HepG2 (cell line): ENCODE measurements around the gene NRG2. TPM values are rescaled to one million over a fixed set of nuclear protein-coding genes. Genes with fewer than 3 reads are reported as not detected.

Experiments
- ATAC-seq: fragments of 200-7000 bp; cut with Tn5 transposase; 3 replicates; pipeline ENCODE4 v1.9.1; 2020; ENCODE audit warnings: mild to moderate bottlenecking, moderate library complexity
- BruUV-seq: library from RNA; stranded (reverse); fragments of 400-500 nt; replicated peaks from 2 replicates; lab custom pipeline; 2021; lab: Mats Ljungman, UMichigan
- CTCF ChIA-PET: fragments of 300-600 bp; formaldehyde crosslinking; extraction: SDS; loops from one replicate; lab custom pipeline; 2021; ENCODE audit warnings: low total read pairs, inconsistent platforms, low intra/inter-chr PET ratio; lab: Yijun Ruan, JAX
- POLR2A ChIA-PET: fragments of 350-600 bp; sonication (Branson Sonifier 250); formaldehyde crosslinking; loops from one replicate; lab custom pipeline; 2020; ENCODE audit warnings: antibody characterized with exemption, inconsistent platforms; lab: Yijun Ruan, JAX
- DNase-seq: peaks from one replicate; pipeline ENCODE4 v3.0.0-alpha.2; 2015; ENCODE audit warnings: low spot score
- FAIRE-seq: peaks from 3 replicates; lab custom pipeline; 2011; peaks lifted over from hg19 to GRCh38; lab: Jason Lieb, UNC
- H2AFZ ChIP-seq: one replicate; pipeline ENCODE4 v1.6.1; 2011; ENCODE audit warnings: low read length, inconsistent platforms
- H3K27ac ChIP-seq: fragments of 300-600 bp; 3 replicates; pipeline ENCODE4 v1.8.0; 2011; ENCODE audit warnings: mixed run types, mild to moderate bottlenecking, mixed read lengths, low read length, inconsistent platforms; ENCODE audit not compliant: insufficient read depth; ENCODE audit errors: extremely low read length
- H3K27me3 ChIP-seq, 2 experiments: fragments of 200-600 bp in 1 of 2; 2 replicates in 1 of 2; 3 replicates in 1 of 2; pipeline versions ENCODE4 v1.6.0 to v1.8.0; 2011; ENCODE audit warnings: low read length in 2 of 2, mild to moderate bottlenecking in 2 of 2, moderate library complexity in 2 of 2, inconsistent platforms in 1 of 2; ENCODE audit not compliant: insufficient read depth in 2 of 2, control insufficient read depth in 1 of 2
- H3K36me3 ChIP-seq, 2 experiments: fragments of 200-600 bp in 1 of 2; replicated peaks in 1 of 2; 2 replicates in 1 of 2; 3 replicates in 1 of 2; pipeline versions ENCODE4 v1.5.1 to v1.8.0; 2011; ENCODE audit warnings: low read length in 2 of 2, inconsistent platforms in 1 of 2; ENCODE audit not compliant: insufficient read depth in 2 of 2, control insufficient read depth in 1 of 2
- H3K4me1 ChIP-seq: 2 replicates; pipeline ENCODE4 v1.5.1; 2012; ENCODE audit warnings: low read length, inconsistent platforms; ENCODE audit not compliant: insufficient read depth
- H3K4me2 ChIP-seq: 2 replicates; pipeline ENCODE4 v1.6.0; 2011; ENCODE audit warnings: low read depth, low read length, inconsistent platforms
- H3K4me3 ChIP-seq, 3 experiments: fragments of 200-600 bp in 1 of 3; sonication (generic), shearing (Covaris generic) in 1 of 3; replicated peaks in 1 of 3; 2 replicates each; pipeline ENCODE4 v1.5.1; 2011 to 2016; ENCODE audit warnings: low read length in 3 of 3, inconsistent platforms in 2 of 3, low read depth in 2 of 3, mild to moderate bottlenecking in 2 of 3, control low read depth in 1 of 3, mixed read lengths in 1 of 3; ENCODE audit not compliant: insufficient read depth in 1 of 3
- H3K79me2 ChIP-seq: one replicate; pipeline ENCODE4 v1.6.1; 2011; ENCODE audit warnings: low read length, inconsistent platforms; ENCODE audit not compliant: insufficient read depth
- H3K9ac ChIP-seq: 2 replicates; pipeline ENCODE4 v1.6.0; 2011; ENCODE audit warnings: mild to moderate bottlenecking, low read depth, low read length, inconsistent platforms; ENCODE audit not compliant: insufficient read depth
- H3K9me3 ChIP-seq: 2 replicates; pipeline ENCODE4 v1.5.1; 2012; ENCODE audit warnings: mild to moderate bottlenecking, low read length
- H4K20me1 ChIP-seq: 2 replicates; pipeline ENCODE4 v1.6.0; 2011; ENCODE audit warnings: inconsistent platforms, mild to moderate bottlenecking, low read length, moderate library complexity; ENCODE audit not compliant: insufficient read depth
- AKAP8 ChIP-seq: sonication (generic); formaldehyde crosslinking; IDR thresholded peaks from 2 replicates; pipeline ENCODE4 v1.5.1; 2020; ENCODE audit warnings: mild to moderate bottlenecking, missing genetic modification reagents
- ATAD3A ChIP-seq: sonication (generic); formaldehyde crosslinking; IDR thresholded peaks from 2 replicates; pipeline ENCODE4 v1.4.0; 2020; ENCODE audit warnings: missing genetic modification reagents
- CCDC6 ChIP-seq: sonication (generic); formaldehyde crosslinking; IDR thresholded peaks from 2 replicates; pipeline ENCODE4 v1.8.1; 2022; ENCODE audit warnings: mild to moderate bottlenecking, missing genetic modification reagents, moderate library complexity
- CHCHD3 ChIP-seq: sonication (generic); formaldehyde crosslinking; IDR thresholded peaks from 2 replicates; pipeline ENCODE4 v1.8.0; 2022; ENCODE audit warnings: mild to moderate bottlenecking, missing genetic modification reagents, moderate library complexity
- ELF1 ChIP-seq: sonication (generic); formaldehyde crosslinking; IDR thresholded peaks from 2 replicates; pipeline ENCODE4 v1.4.0; 2020; ENCODE audit warnings: missing genetic modification reagents
- HNRNPH1 ChIP-seq: fragments of 200-400 bp; formaldehyde crosslinking; optimal IDR thresholded peaks from 2 replicates; pipeline ENCODE3; 2017; ENCODE audit warnings: mild to moderate bottlenecking, low read depth, low read length
- JUN ChIP-seq: sonication (generic); formaldehyde crosslinking; IDR thresholded peaks from 2 replicates; pipeline ENCODE4 v1.4.0; 2020; ENCODE audit warnings: mild to moderate bottlenecking, missing genetic modification reagents
- LRRFIP1 ChIP-seq: sonication (generic); formaldehyde crosslinking; conservative IDR thresholded peaks from 2 replicates; pipeline ENCODE4 v1.4.0; 2020; ENCODE audit warnings: missing genetic modification reagents
- PAWR ChIP-seq: sonication (generic); formaldehyde crosslinking; IDR thresholded peaks from 2 replicates; pipeline ENCODE4 v1.4.0; 2020; ENCODE audit warnings: missing genetic modification reagents, mild to moderate bottlenecking, borderline replicate concordance
- RBFOX2 ChIP-seq: fragments of 200-400 bp; formaldehyde crosslinking; IDR thresholded peaks from 2 replicates; pipeline ENCODE4 v1.6.1; 2017; ENCODE audit warnings: low read depth, mild to moderate bottlenecking, low read length
- ZMYM3 ChIP-seq: sonication (generic); formaldehyde crosslinking; IDR thresholded peaks from 2 replicates; pipeline ENCODE4 v1.5.1; 2020; ENCODE audit warnings: mild to moderate bottlenecking, missing genetic modification reagents
- ZNF446 ChIP-seq: sonication (generic); formaldehyde crosslinking; IDR thresholded peaks from 2 replicates; pipeline ENCODE4 v1.5.0; 2020; ENCODE audit warnings: mild to moderate bottlenecking, missing genetic modification reagents
- ZNF512B ChIP-seq: sonication (generic); formaldehyde crosslinking; IDR thresholded peaks from 2 replicates; pipeline ENCODE4 v1.5.1; 2020; ENCODE audit warnings: missing genetic modification reagents, mild to moderate bottlenecking, borderline replicate concordance
- ZNF629 ChIP-seq: sonication (generic); formaldehyde crosslinking; conservative IDR thresholded peaks from 2 replicates; pipeline ENCODE4 v1.5.0; 2020; ENCODE audit warnings: missing genetic modification reagents
- ZNF782 ChIP-seq: sonication (generic); formaldehyde crosslinking; IDR thresholded peaks from 2 replicates; pipeline ENCODE4 v1.4.0; 2020; ENCODE audit warnings: missing genetic modification reagents, mild to moderate bottlenecking, borderline replicate concordance
- WGBS: methylation state at CpG from one replicate; pipeline ENCODE4 v1.1.6; 2017; ENCODE audit warnings: low lambda C conversion rate; 5-methylcytosine and 5-hydroxymethylcytosine counted together
- in situ Hi-C: cut with HindIII; loops from 2 replicates; pipeline ENCODE4 v1.10.0; 2017; ENCODE audit warnings: low pct_unique_long_range_greater_than_20kb; ENCODE audit not compliant: extremely low pct_ligation_motif_present
- intact Hi-C: fragments of 100-400 bp; cut with micrococcal nuclease; formaldehyde crosslinking; loops from one replicate; pipeline ENCODE4 v1.10.0; 2022; ENCODE audit not compliant: unreplicated experiment
- polyA plus RNA-seq, 8 experiments: library from polyadenylated mRNA; depleted of rRNA in 3 of 8; stranded (reverse) in 7 of 8; unstranded in 1 of 8; fragments of >200 nt; fragmentation: Illumina TruSeq in 4 of 8; extraction: Trizol in 4 of 8; gene quantifications; 2 replicates each; pipeline versions ENCODE4 v1.2.1 to v1.2.3, GENCODE V29; 2011 to 2016; ENCODE audit warnings: low read depth in 4 of 8, missing spikeins in 1 of 8, mixed read lengths in 1 of 8; ENCODE audit not compliant: insufficient read depth in 1 of 8
- total RNA-seq, 5 experiments: library from RNA; depleted of rRNA; stranded (reverse); fragments of >200 nt; fragmentation: Illumina TruSeq; extraction: Trizol; gene quantifications; 2 replicates each; pipeline ENCODE4 v1.2.3, GENCODE V29; 2016; ENCODE audit warnings: low read depth in 1 of 5

NRG2 gene
- total and polyA plus RNA-seq, 2 of the 13 experiments (the other 11 are each of a cell fraction or from before 2014, with no cell fraction given), result not detected

GRCh38 chr5:139884144-139884543, 159.0 kb downstream of the NRG2 start (continued):
- TF ChIP-seq HNRNPH1 (no peak), PAWR (CRISPR knock-in tag) (no peak), CCDC6 (CRISPR knock-in tag) (no peak), ZNF512B (no peak), ELF1 (CRISPR knock-in tag) (no peak), ZNF629 (CRISPR knock-in tag) (no peak), ZNF782 (no peak)

- Histone ChIP-seq H3K9me3 (no peaks in the 10 kb centered on the region), H3K4me1 (no peaks in the 10 kb centered on the region), H3K9ac (no peak overlapping the region), H3K36me3 (no peaks in the 10 kb centered on the region), H4K20me1 (no peaks in the 10 kb centered on the region), H2AFZ (no peak overlapping the region), H3K27ac (no peak overlapping the region), H3K4me3 (no peak overlapping the region), H3K79me2 (no peaks in the 10 kb centered on the region), H3K27me3 (peaks cover 4 to 64% of the 10 kb centered on the region in 2 experiments; a peak in 4 of 5 replicates), H3K4me2 (no peak overlapping the region)
- ATAC-seq (no peak), FAIRE-seq (no peak), DNase-seq (no peak)
- in situ Hi-C loops (no loop called here), intact Hi-C loops (no loop called here)
- ChIA-PET POLR2A (no interaction called here), CTCF (no interaction called here)
- no peak for TF ChIP-seq AKAP8 (CRISPR knock-in tag)
- no peak for TF ChIP-seq JUN
- TF ChIP-seq RBFOX2, result no peak
- TF ChIP-seq ZNF446 (CRISPR knock-in tag), result no peak
- no peak for TF ChIP-seq LRRFIP1 (CRISPR knock-in tag)
- no peak for TF ChIP-seq ZMYM3
- TF ChIP-seq CHCHD3 (CRISPR knock-in tag), result no peak
- no peak for TF ChIP-seq ATAD3A
- BruUV-seq, result no TSS peak
- 10% methylated on average over 2 of the region's 10 CpGs for whole genome bisulfite sequencing
Measured at GRCh38 chr5:139882961-139883539, 160.0 kb downstream of the NRG2 start.
